ENCODE data around the gene PLCB2. TPM values are rescaled to one million over a fixed set of nuclear protein-coding genes. Genes with fewer than 3 reads are reported as not detected.

Gene PLCB2
- total RNA-seq, 1 experiment from 2014 or later = 7.4 TPM

DNA sequence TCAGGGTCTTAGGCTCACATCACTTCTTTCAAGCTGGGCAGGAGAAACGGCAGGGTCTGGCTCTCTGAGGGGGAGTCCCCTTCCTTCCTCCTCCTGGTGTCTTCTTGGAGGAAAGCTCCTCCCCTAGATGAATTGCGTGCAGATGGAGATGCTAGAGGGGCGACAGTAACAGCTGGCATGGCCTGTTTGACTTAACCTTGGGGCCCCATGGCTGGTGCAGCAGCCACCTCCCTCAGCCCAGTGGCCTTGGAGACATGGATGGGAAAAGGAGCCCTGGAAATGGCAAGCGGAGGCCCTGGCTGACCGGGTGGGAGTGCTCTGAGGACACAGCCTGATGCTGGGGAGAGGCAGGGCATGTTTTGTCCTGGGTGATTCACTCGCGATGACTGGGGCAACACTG lies 48.7 kb downstream of the PLCB2 start:
- TF ChIP-seq, protein P1, sequence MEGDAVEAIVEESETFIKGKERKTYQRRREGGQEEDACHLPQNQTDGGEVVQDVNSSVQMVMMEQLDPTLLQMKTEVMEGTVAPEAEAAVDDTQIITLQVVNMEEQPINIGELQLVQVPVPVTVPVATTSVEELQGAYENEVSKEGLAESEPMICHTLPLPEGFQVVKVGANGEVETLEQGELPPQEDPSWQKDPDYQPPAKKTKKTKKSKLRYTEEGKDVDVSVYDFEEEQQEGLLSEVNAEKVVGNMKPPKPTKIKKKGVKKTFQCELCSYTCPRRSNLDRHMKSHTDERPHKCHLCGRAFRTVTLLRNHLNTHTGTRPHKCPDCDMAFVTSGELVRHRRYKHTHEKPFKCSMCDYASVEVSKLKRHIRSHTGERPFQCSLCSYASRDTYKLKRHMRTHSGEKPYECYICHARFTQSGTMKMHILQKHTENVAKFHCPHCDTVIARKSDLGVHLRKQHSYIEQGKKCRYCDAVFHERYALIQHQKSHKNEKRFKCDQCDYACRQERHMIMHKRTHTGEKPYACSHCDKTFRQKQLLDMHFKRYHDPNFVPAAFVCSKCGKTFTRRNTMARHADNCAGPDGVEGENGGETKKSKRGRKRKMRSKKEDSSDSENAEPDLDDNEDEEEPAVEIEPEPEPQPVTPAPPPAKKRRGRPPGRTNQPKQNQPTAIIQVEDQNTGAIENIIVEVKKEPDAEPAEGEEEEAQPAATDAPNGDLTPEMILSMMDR (conservative IDR thresholded peaks at IDR 0.05) = no peak
- H4K20me1 ChIP-seq (ENCODE audit: control insufficient read depth, insufficient read depth, insufficient read length) = no peaks in the 10 kb centered on the region
- no peak overlapping the region for H3T11ph ChIP-seq (ENCODE audit: low read length)
- H2BK120ac ChIP-seq (ENCODE audit: low read depth, low read length, poor library complexity, severe bottlenecking) = no peak overlapping the region
- DNase-seq = no peak
- no peaks in the 10 kb centered on the region for H3K23me2 ChIP-seq (ENCODE audit: insufficient read length, low read depth, low read length, poor library complexity, severe bottlenecking)
- H3K18ac ChIP-seq (ENCODE audit: insufficient read length, low read depth, low read length) = no peak overlapping the region
- H3K4me1 Mint-ChIP-seq = peaks cover 13 to 14% of the 10 kb centered on the region in 2 experiments
- H3K79me2 ChIP-seq (ENCODE audit: insufficient read depth, low read length) = no peaks in the 10 kb centered on the region
- no peak overlapping the region for H2AK5ac ChIP-seq (ENCODE audit: insufficient read length, low read length)
- no peak overlapping the region for H4K5ac ChIP-seq (ENCODE audit: insufficient read length, low read depth, low read length)
- H3K56ac ChIP-seq (ENCODE audit: insufficient read length, low read depth, low read length) = no peak overlapping the region
- no peak overlapping the region for H3K14ac ChIP-seq (ENCODE audit: insufficient read depth, low read length)
- H3K9me3 ChIP-seq (ENCODE audit: control insufficient read depth, low read depth, low read length) = no peaks in the 10 kb centered on the region
- H2BK15ac ChIP-seq (ENCODE audit: low read depth, low read length) = no peak overlapping the region
- no CpG with 5 or more reads among the region's 7 CpGs for WGBS (ENCODE audit: extremely low coverage, insufficient read length, low lambda C conversion rate)
- no peak overlapping the region for H2BK5ac ChIP-seq (ENCODE audit: insufficient read length, low read length)
- no peak overlapping the region for H3K4me2 ChIP-seq (ENCODE audit: insufficient read depth, insufficient read length, low read length)
- H3K23ac ChIP-seq (ENCODE audit: insufficient read length, low read depth, low read length) = no peak overlapping the region
- H3K27ac Mint-ChIP-seq = 0 out of 7 replicates have a peak overlapping the region, but pooled peaks of 1 of the 3 experiments have one; percentile 12
- no peak overlapping the region for H2BK12ac ChIP-seq (ENCODE audit: insufficient read length, low read depth, low read length)
- H3K9me3 Mint-ChIP-seq = no peaks in the 10 kb centered on the region
- H3K27ac ChIP-seq (ENCODE audit: insufficient read length, low read depth, low read length) = no peak overlapping the region
- H3K4me3 Mint-ChIP-seq = peak overlapping the region in 1 of 2 experiments; percentile 32; a peak in 1 of 5 replicates
- no peak overlapping the region for H4K8ac ChIP-seq (replicated peaks; ENCODE audit: insufficient read length, low read depth, low read length)
- no peak overlapping the region for H3K9ac ChIP-seq (ENCODE audit: extremely low read depth, insufficient read length, low read length)
- peaks cover 2% of the 10 kb centered on the region; the same call in 1 of the 2 replicates for H3K27me3 ChIP-seq (ENCODE audit: insufficient read depth, low read length)
- no peaks in the 10 kb centered on the region for H3K79me1 ChIP-seq (ENCODE audit: insufficient read depth, low read depth, low read length, poor library complexity, severe bottlenecking)
- no peak overlapping the region for H3K4ac ChIP-seq (ENCODE audit: low read depth, low read length)
- H4K91ac ChIP-seq (ENCODE audit: insufficient read length, low read depth, low read length) = no peak overlapping the region
- H3K27me3 Mint-ChIP-seq (ENCODE audit: low read depth) = peaks cover 8% of the 10 kb centered on the region
- H3K4me1 ChIP-seq (ENCODE audit: insufficient read depth, low read length) = peaks cover 4% of the 10 kb centered on the region; the same call in 1 of the 2 replicates
- no peak overlapping the region for H2BK20ac ChIP-seq (ENCODE audit: low read depth, low read length, poor library complexity, severe bottlenecking)
- peaks cover 0 to 2% (median 0%) of the 10 kb centered on the region in 3 experiments; a peak in 1 of 7 replicates for H3K36me3 Mint-ChIP-seq (ENCODE audit: insufficient read depth in 1 of 3, low read depth in 3 of 3)
- H2AFZ ChIP-seq (ENCODE audit: low read length) = no peak overlapping the region

Data from H9 (cell line).